IMR-90 (cell line): ENCODE measurements around the gene MLST8. TPM values are rescaled to one million over a fixed set of nuclear protein-coding genes. Genes with fewer than 3 reads are reported as not detected.
A peak's percentile ranks its signal among the peaks of the same experiment; 100 is the strongest.

Experiments
- ATAC-seq: fragments of 200-7000 bp; cut with Tn5 transposase; 2 replicates; pipeline ENCODE4 v1.9.1; 2020; ENCODE audit warnings: low read depth, mild to moderate bottlenecking, moderate library complexity
- BruUV-seq: library from RNA; stranded (reverse); fragments of 400-500 nt; replicated peaks from 2 replicates; lab custom pipeline; 2021; lab: Mats Ljungman, UMichigan
- CTCF ChIA-PET: fragments of 300-600 bp; formaldehyde crosslinking; extraction: SDS; loops from one replicate; lab custom pipeline; 2021; ENCODE audit warnings: antibody characterized with exemption; lab: Yijun Ruan, JAX
- POLR2A ChIA-PET: fragments of 300-600 bp; sonication (Branson Sonifier 250); formaldehyde crosslinking; loops from one replicate; lab custom pipeline; 2022; ENCODE audit warnings: antibody characterized with exemption; ENCODE audit not compliant: unreplicated experiment; lab: Charles Lee
- DNase-seq: peaks from one replicate; pipeline ENCODE4 v3.0.0; 2013
- H2AFZ ChIP-seq: replicated peaks from 2 replicates; pipeline ENCODE3; 2013; ENCODE audit warnings: low read length, mild to moderate bottlenecking; ENCODE audit not compliant: poor library complexity
- H2AK5ac ChIP-seq: 2 replicates; pipeline ENCODE4 v1.6.1; 2013; ENCODE audit warnings: low read depth, low read length, inconsistent platforms
- H2AK9ac ChIP-seq: replicated peaks from 2 replicates; pipeline ENCODE3; 2013; ENCODE audit warnings: mild to moderate bottlenecking, low read depth, low read length, moderate library complexity; ENCODE audit not compliant: poor library complexity
- H2BK120ac ChIP-seq: 2 replicates; pipeline ENCODE4 v1.6.1; 2013; ENCODE audit warnings: low read depth, low read length, inconsistent platforms
- H2BK15ac ChIP-seq: 3 replicates; pipeline ENCODE4 v1.6.1; 2013; ENCODE audit warnings: low read depth, low read length, inconsistent platforms
- H2BK20ac ChIP-seq: 2 replicates; pipeline ENCODE4 v1.6.1; 2013; ENCODE audit warnings: low read depth, mild to moderate bottlenecking, inconsistent platforms, low read length, moderate library complexity
- H2BK5ac ChIP-seq: 2 replicates; pipeline ENCODE4 v1.6.1; 2013; ENCODE audit warnings: mild to moderate bottlenecking, low read depth, low read length, inconsistent platforms; ENCODE audit not compliant: poor library complexity, severe bottlenecking
- H3K14ac ChIP-seq: replicated peaks from 2 replicates; pipeline ENCODE4 v1.6.1; 2013; ENCODE audit warnings: low read depth, low read length, inconsistent platforms
- H3K18ac ChIP-seq: 2 replicates; pipeline ENCODE4 v1.6.1; 2013; ENCODE audit warnings: low read depth, low read length, control low read depth
- H3K23ac ChIP-seq: 2 replicates; pipeline ENCODE4 v1.6.1; 2013; ENCODE audit warnings: low read depth, low read length, inconsistent platforms
- H3K27ac ChIP-seq: 2 replicates; pipeline ENCODE4 v1.5.1; 2013; ENCODE audit warnings: mild to moderate bottlenecking, control low read depth, low read length; ENCODE audit not compliant: insufficient read depth
- H3K27me3 ChIP-seq: 2 replicates; pipeline ENCODE4 v1.6.1; 2013; ENCODE audit warnings: low read length; ENCODE audit not compliant: control insufficient read depth, insufficient read depth
- H3K36me3 ChIP-seq: 2 replicates; pipeline ENCODE4 v1.6.1; 2013; ENCODE audit warnings: low read length, mixed read lengths; ENCODE audit not compliant: control insufficient read depth, insufficient read depth
- H3K4ac ChIP-seq: 2 replicates; pipeline ENCODE4 v1.6.1; 2013; ENCODE audit warnings: low read depth, low read length, inconsistent platforms
- H3K4me1 ChIP-seq: 2 replicates; pipeline ENCODE4 v1.6.1; 2013; ENCODE audit warnings: low read length, mixed read lengths; ENCODE audit not compliant: control insufficient read depth, insufficient read depth
- H3K4me2 ChIP-seq: 2 replicates; pipeline ENCODE4 v1.6.1; 2013; ENCODE audit warnings: low read depth, mild to moderate bottlenecking, control low read depth, low read length, moderate library complexity
- H3K4me3 ChIP-seq: 2 replicates; pipeline ENCODE4 v1.5.1; 2013; ENCODE audit warnings: low read depth, mild to moderate bottlenecking, control low read depth, low read length, moderate library complexity; ENCODE audit not compliant: insufficient read depth
- H3K56ac ChIP-seq: 2 replicates; pipeline ENCODE4 v1.6.1; 2013; ENCODE audit warnings: low read length, inconsistent platforms; ENCODE audit not compliant: insufficient read depth; ENCODE audit errors: extremely low read depth
- H3K79me1 ChIP-seq, 2 experiments: 2 replicates each; pipeline ENCODE4 v1.6.1; 2013; ENCODE audit warnings: low read length in 2 of 2, inconsistent platforms in 1 of 2, low read depth in 1 of 2
- H3K9ac ChIP-seq: 2 replicates; pipeline ENCODE4 v1.6.1; 2013; ENCODE audit warnings: low read depth, low read length, control low read depth
- H3K9me1 ChIP-seq: 2 replicates; pipeline ENCODE4 v1.6.1; 2013; ENCODE audit warnings: low read length, inconsistent platforms; ENCODE audit not compliant: insufficient read depth
- H3K9me3 ChIP-seq: 2 replicates; pipeline ENCODE4 v1.6.1; 2013; ENCODE audit warnings: low read length; ENCODE audit not compliant: control insufficient read depth, insufficient read depth
- H4K20me1 ChIP-seq: 2 replicates; pipeline ENCODE4 v1.6.1; 2013; ENCODE audit warnings: low read length, inconsistent platforms; ENCODE audit not compliant: insufficient read depth
- H4K5ac ChIP-seq: 2 replicates; pipeline ENCODE4 v1.6.1; 2013; ENCODE audit warnings: mild to moderate bottlenecking, low read depth, low read length, control low read depth
- H4K8ac ChIP-seq, 2 experiments: 2 replicates each; pipeline ENCODE4 v1.6.1; 2013; ENCODE audit warnings: low read depth in 2 of 2, low read length in 2 of 2, control low read depth in 1 of 2, inconsistent platforms in 1 of 2
- H4K91ac ChIP-seq: 2 replicates; pipeline ENCODE4 v1.6.1; 2013; ENCODE audit warnings: low read depth, low read length, inconsistent platforms; ENCODE audit not compliant: insufficient read depth
- BHLHE40 ChIP-seq: fragments of 150-350 bp; IDR thresholded peaks from 2 replicates; pipeline ENCODE4 v1.6.1; 2016; ENCODE audit warnings: mild to moderate bottlenecking, low read depth, low read length
- CEBPB ChIP-seq: IDR thresholded peaks from 2 replicates; pipeline ENCODE4 v1.6.1; 2012; ENCODE audit warnings: low read depth, low read length, improper control_type of control experiment
- CHD1 ChIP-seq: IDR thresholded peaks from 2 replicates; pipeline ENCODE4 v1.6.1; 2012; ENCODE audit warnings: low read depth, low read length, improper control_type of control experiment
- CTCF ChIP-seq: conservative IDR thresholded peaks from 2 replicates; pipeline ENCODE4 v1.5.1; 2012; ENCODE audit warnings: mild to moderate bottlenecking, low read depth, low read length, improper control_type of control experiment
- ELK1 ChIP-seq: fragments of 150-350 bp; IDR thresholded peaks from 2 replicates; pipeline ENCODE4 v1.6.1; 2016; ENCODE audit warnings: low read depth, mild to moderate bottlenecking, low read length, moderate library complexity, borderline replicate concordance
- FOS ChIP-seq: fragments of 150-350 bp; IDR thresholded peaks from 2 replicates; pipeline ENCODE4 v1.6.1; 2016; ENCODE audit warnings: low read depth, low read length
- MAFK ChIP-seq: IDR thresholded peaks from 2 replicates; pipeline ENCODE4 v1.6.1; 2012; ENCODE audit warnings: low read depth, low read length, improper control_type of control experiment
- MAZ ChIP-seq: IDR thresholded peaks from 2 replicates; pipeline ENCODE4 v1.6.1; 2012; ENCODE audit warnings: low read depth, mild to moderate bottlenecking, low read length, improper control_type of control experiment, moderate library complexity, borderline replicate concordance
- MXI1 ChIP-seq: IDR thresholded peaks from 2 replicates; pipeline ENCODE4 v1.6.1; 2012; ENCODE audit warnings: low read depth, mild to moderate bottlenecking, low read length, moderate library complexity, borderline replicate concordance
- NFE2L2 ChIP-seq: fragments of 150-350 bp; IDR thresholded peaks from 2 replicates; pipeline ENCODE4 v1.6.1; 2016; ENCODE audit warnings: low read depth, mild to moderate bottlenecking, low read length
- POLR2A ChIP-seq: IDR thresholded peaks from 2 replicates; pipeline ENCODE4 v1.6.1; 2012; ENCODE audit warnings: mild to moderate bottlenecking, low read depth, low read length
- RAD21 ChIP-seq: IDR thresholded peaks from 2 replicates; pipeline ENCODE4 v1.6.1; 2012; ENCODE audit warnings: low read length, improper control_type of control experiment
- RCOR1 ChIP-seq: IDR thresholded peaks from 2 replicates; pipeline ENCODE4 v1.6.1; 2012; ENCODE audit warnings: mild to moderate bottlenecking, low read length, improper control_type of control experiment; ENCODE audit not compliant: insufficient replicate concordance
- RFX5 ChIP-seq: IDR thresholded peaks from 2 replicates; pipeline ENCODE4 v1.8.0; 2012; ENCODE audit warnings: low read depth, mild to moderate bottlenecking, low read length, moderate library complexity
- SMC3 ChIP-seq: fragments of 150-350 bp; IDR thresholded peaks from 2 replicates; pipeline ENCODE4 v1.6.1; 2016; ENCODE audit warnings: low read depth, mild to moderate bottlenecking, antibody characterized with exemption, low read length, moderate library complexity
- USF2 ChIP-seq: fragments of 150-350 bp; IDR thresholded peaks from 2 replicates; pipeline ENCODE4 v1.6.1; 2017; ENCODE audit warnings: mild to moderate bottlenecking, antibody characterized with exemption, low read length, low read depth
- WGBS, 2 experiments: methylation state at CpG; one replicate each; pipeline versions ENCODE4 v1.1.5 to v1.1.7; 2013; ENCODE audit warnings: missing lambda C conversion rate in 2 of 2; ENCODE audit not compliant: insufficient read length in 1 of 2; ENCODE audit errors: extremely low coverage in 2 of 2; 5-methylcytosine and 5-hydroxymethylcytosine counted together
- dilution Hi-C: fragments of 300-500 bp; cut with HindIII; formaldehyde crosslinking; loops from one replicate; pipeline ENCODE4 v1.14.3; 2018; ENCODE audit warnings: low sequenced_read_pairs; ENCODE audit not compliant: unreplicated experiment
- in situ Hi-C: fragments of 300-500 bp; cut with MboI; formaldehyde crosslinking; loops from 3 replicates; pipeline ENCODE4 v1.14.3; 2019; ENCODE audit warnings: low sequenced_read_pairs, inconsistent platforms, mixed read lengths
- intact Hi-C: fragments of 100-400 bp; cut with micrococcal nuclease; formaldehyde crosslinking; loops from 2 replicates; pipeline ENCODE4 v1.10.0; 2022
- polyA plus RNA-seq, 3 experiments: library from polyadenylated mRNA; depleted of rRNA; stranded (reverse); fragments of >200 nt; gene quantifications; 2 replicates each; pipeline ENCODE4 v1.2.3, GENCODE V29; 2012; ENCODE audit warnings: low replicate concordance in 1 of 3
- total RNA-seq: library from RNA; depleted of rRNA; stranded (reverse); fragments of >200 nt; gene quantifications from 2 replicates; pipeline ENCODE4 v1.2.3, GENCODE V29; 2012

The MLST8 gene
- total and polyA plus RNA-seq, 2 of the 4 experiments (the other 2 are of a cell fraction) = 34.4 to 93.7 TPM

GRCh38 chr16:2165861-2166260 is 39.4 kb upstream of the MLST8 start:
- H3K56ac ChIP-seq = no peak overlapping the region
- H3K4me3 ChIP-seq = no peak overlapping the region
- DNase-seq = no peak
- H3K9me1 ChIP-seq = 0 out of 2 replicates have a peak, but pooled peaks cover 2% of the 10 kb centered on the region
- H4K5ac ChIP-seq = no peak overlapping the region
- H4K8ac ChIP-seq = no peak overlapping the region
- H3K9me3 ChIP-seq = no peaks in the 10 kb centered on the region
- H3K4me1 ChIP-seq = peaks cover 5% of the 10 kb centered on the region; the same call in 1 of the 2 replicates
- no peak overlapping the region for H3K23ac ChIP-seq
- dilution Hi-C loops = no loop called here
- H3K14ac ChIP-seq = no peak overlapping the region
- peaks cover 52% of the 10 kb centered on the region for H4K20me1 ChIP-seq
- no peak overlapping the region for H3K18ac ChIP-seq
- H2BK20ac ChIP-seq = no peak overlapping the region
- no peak overlapping the region for H3K4ac ChIP-seq
- no peak overlapping the region for H2AFZ ChIP-seq
- in situ Hi-C loops = no loop called here
- no peaks in the 10 kb centered on the region for H3K27me3 ChIP-seq
- no TSS peak for BruUV-seq
- CTCF ChIA-PET = no interaction called here
- H2AK5ac ChIP-seq = no peak overlapping the region
- H4K91ac ChIP-seq = no peak overlapping the region
- intact Hi-C loops = no loop called here
- TF ChIP-seq POLR2A = no peak
- TF ChIP-seq MAZ = no peak
- no peak for TF ChIP-seq SMC3
- no peak for TF ChIP-seq NFE2L2
- TF ChIP-seq ELK1 = no peak
- TF ChIP-seq CHD1 = no peak
- TF ChIP-seq BHLHE40 = no peak
- no peak for TF ChIP-seq RFX5
- no peak for TF ChIP-seq FOS
- no peak for TF ChIP-seq MXI1
- TF ChIP-seq CEBPB = no peak
- no peak for TF ChIP-seq RCOR1
- TF ChIP-seq MAFK = no peak
- no peak for TF ChIP-seq USF2
- no peak for TF ChIP-seq RAD21
- TF ChIP-seq CTCF = no peak
- no peak overlapping the region for H2BK5ac ChIP-seq
- POLR2A ChIA-PET = no interaction called here
- H3K4me2 ChIP-seq = no peak overlapping the region
- peak overlapping the region; percentile 42 for H2AK9ac ChIP-seq
- H3K27ac ChIP-seq = no peak overlapping the region
- no peak overlapping the region for H2BK15ac ChIP-seq
- H2BK120ac ChIP-seq = no peak overlapping the region
- ATAC-seq = no peak
- H3K79me1 ChIP-seq = peaks cover 0 to 37% of the 10 kb centered on the region in 2 experiments
- peaks cover 39% of the 10 kb centered on the region for H3K36me3 ChIP-seq
- no peak overlapping the region for H3K9ac ChIP-seq
- 100% methylated on average over 1 of the region's 12 CpGs; no CpG with 5 or more reads in 1 of the 2 experiments for WGBS, 2 experiments
